Right atrium auricular region (tissue), 2 donors: Measurements from ENCODE around the gene ETFA. TPM values are rescaled to one million over a fixed set of nuclear protein-coding genes. Genes with fewer than 3 reads are reported as not detected.

Source experiments
- DNase-seq: peaks from one replicate; pipeline ENCODE4 v3.0.0-alpha.2; 2019; ENCODE audit warnings: low spot score
- H3K27ac ChIP-seq, 2 donors: fragments of 200-600 bp; sonication (generic); 1 replicate in 1 of 2; 2 replicates in 1 of 2; pipeline ENCODE4 v1.5.1; 2016 to 2019
- H3K27me3 ChIP-seq, 2 donors: fragments of 200-600 bp; sonication (generic); one replicate each; pipeline versions ENCODE4 v1.5.1 to v1.6.0; 2017 to 2019
- H3K36me3 ChIP-seq: fragments of 200-600 bp; sonication (generic); one replicate; pipeline ENCODE4 v1.5.1; 2016
- H3K4me1 ChIP-seq, 2 donors: fragments of 200-600 bp; sonication (generic); one replicate each; pipeline versions ENCODE4 v1.5.1 to v1.6.0; 2017 to 2019
- H3K4me3 ChIP-seq, 2 donors: fragments of 200-600 bp; sonication (generic); 1 replicate in 1 of 2; 2 replicates in 1 of 2; pipeline ENCODE4 v1.5.1; 2017 to 2019; ENCODE audit warnings: mild to moderate bottlenecking in 1 of 2, moderate library complexity in 1 of 2
- H3K9me3 ChIP-seq, 2 donors: fragments of 200-600 bp; sonication (generic); one replicate each; pipeline ENCODE4 v1.5.1; 2019
- total RNA-seq, 2 donors: library from RNA; depleted of rRNA; stranded (reverse); fragments of >200 nt; gene quantifications; one replicate each; pipeline ENCODE4 v1.1.0, GENCODE V29; 2016
- TF ChIP-seq, protein P1 (sequence below), 2 donors: fragments of 200-600 bp; sonication (generic); IDR thresholded peaks; one replicate each; pipeline ENCODE4 v1.5.1; 2019; ENCODE audit warnings: antibody characterized with exemption in 2 of 2

Gene ETFA
- total RNA-seq, 2 donors from 2014 or later, result 109 to 186 TPM

DNA sequence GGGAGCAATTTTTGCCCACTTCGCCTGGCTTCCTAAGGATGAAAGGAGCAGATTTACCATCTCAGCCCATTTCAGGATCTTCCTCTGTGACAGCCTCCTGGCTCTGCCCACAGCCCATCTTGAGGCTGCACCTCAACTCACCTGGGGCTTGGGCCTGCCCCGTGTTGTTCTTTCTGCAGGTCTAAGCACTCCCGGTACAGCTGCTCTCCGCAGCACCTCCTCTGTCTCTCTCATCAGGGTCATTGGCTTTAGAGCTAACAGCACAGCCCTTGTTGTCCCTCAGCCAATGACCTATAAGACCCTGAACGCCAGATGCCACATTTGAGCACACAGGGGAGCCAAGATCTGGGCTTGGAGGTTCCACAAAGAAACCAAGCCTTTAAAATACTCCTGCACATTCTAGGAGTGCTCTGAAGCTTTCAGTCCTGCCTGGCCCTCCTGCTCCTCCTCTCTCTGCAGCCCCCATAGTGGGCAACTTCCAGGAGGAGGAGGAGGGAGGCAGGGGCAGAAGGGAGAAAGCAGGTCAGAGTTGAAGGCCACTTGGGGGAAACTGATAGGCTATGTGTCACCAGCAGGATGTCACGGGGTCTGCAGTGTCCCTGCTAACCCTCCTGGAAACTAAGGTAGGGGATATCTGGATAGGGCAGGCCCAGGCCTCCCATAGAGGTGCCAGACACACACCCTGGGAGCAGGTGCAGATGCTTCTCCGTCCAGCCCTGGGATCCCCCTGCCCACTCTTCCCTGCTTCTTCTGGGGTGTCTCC, 115.6 kb downstream of the ETFA start:
- TF ChIP-seq, protein P1, sequence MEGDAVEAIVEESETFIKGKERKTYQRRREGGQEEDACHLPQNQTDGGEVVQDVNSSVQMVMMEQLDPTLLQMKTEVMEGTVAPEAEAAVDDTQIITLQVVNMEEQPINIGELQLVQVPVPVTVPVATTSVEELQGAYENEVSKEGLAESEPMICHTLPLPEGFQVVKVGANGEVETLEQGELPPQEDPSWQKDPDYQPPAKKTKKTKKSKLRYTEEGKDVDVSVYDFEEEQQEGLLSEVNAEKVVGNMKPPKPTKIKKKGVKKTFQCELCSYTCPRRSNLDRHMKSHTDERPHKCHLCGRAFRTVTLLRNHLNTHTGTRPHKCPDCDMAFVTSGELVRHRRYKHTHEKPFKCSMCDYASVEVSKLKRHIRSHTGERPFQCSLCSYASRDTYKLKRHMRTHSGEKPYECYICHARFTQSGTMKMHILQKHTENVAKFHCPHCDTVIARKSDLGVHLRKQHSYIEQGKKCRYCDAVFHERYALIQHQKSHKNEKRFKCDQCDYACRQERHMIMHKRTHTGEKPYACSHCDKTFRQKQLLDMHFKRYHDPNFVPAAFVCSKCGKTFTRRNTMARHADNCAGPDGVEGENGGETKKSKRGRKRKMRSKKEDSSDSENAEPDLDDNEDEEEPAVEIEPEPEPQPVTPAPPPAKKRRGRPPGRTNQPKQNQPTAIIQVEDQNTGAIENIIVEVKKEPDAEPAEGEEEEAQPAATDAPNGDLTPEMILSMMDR (IDR thresholded peaks at IDR 0.05), result no peak
- no peak for DNase-seq
- H3K36me3 ChIP-seq, result no peaks in the 10 kb centered on the region
- peak overlapping the region; percentile 63 to 83 for H3K27ac ChIP-seq
- no peaks in the 10 kb centered on the region for H3K9me3 ChIP-seq
- peaks cover 0 to 51% of the 10 kb centered on the region in 2 donors for H3K4me1 ChIP-seq
- no peaks in the 10 kb centered on the region for H3K27me3 ChIP-seq
- no peak overlapping the region for H3K4me3 ChIP-seq

- Histone ChIP-seq H3K9me3 (no peaks in the 10 kb centered on the region), H3K36me3 (no peaks in the 10 kb centered on the region), H3K27ac (no peak overlapping the region), H3K4me1 (peaks cover 0 to 46% of the 10 kb centered on the region in 2 donors), H3K27me3 (no peaks in the 10 kb centered on the region), H3K4me3 (no peak overlapping the region)
- TF ChIP-seq, protein P1 (IDR thresholded peaks at IDR 0.05), result no peak
- DNase-seq, result no peak
These were observed 117.3 kb downstream of the ETFA start for GRCh38 chr15:76193934-76194333.

DNA sequence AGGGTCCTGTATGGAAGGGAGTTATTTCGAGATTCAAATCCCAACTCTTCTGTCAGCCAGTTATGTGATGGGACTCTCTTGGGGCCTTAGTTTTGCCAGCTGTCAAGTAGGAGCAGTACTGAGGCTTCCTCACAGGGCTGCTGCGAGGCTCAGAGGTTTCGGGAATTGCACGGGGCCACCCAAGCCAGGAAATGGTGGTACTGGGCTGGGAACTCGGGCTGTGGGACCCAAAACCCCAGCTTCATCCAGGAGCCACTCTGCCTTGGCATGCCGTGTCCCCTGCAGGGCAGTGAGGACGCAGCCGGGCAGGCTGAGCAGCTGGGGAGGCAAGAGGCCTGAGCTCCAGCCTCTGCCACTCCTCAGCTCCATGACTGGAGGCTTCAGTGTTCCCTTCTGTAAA, 118.6 kb downstream of the ETFA start:
- Histone ChIP-seq H3K9me3 (no peaks in the 10 kb centered on the region), H3K27ac (no peak overlapping the region), H3K27me3 (no peaks in the 10 kb centered on the region), H3K4me1 (peaks cover 0 to 39% of the 10 kb centered on the region in 2 donors), H3K4me3 (no peak overlapping the region), H3K36me3 (no peaks in the 10 kb centered on the region)
- no peak for DNase-seq
- TF ChIP-seq, protein P1 (IDR thresholded peaks at IDR 0.05), result no peak

- TF ChIP-seq, protein P1 (IDR thresholded peaks at IDR 0.05), result no peak
- Histone ChIP-seq H3K4me3 (no peak overlapping the region), H3K9me3 (no peaks in the 10 kb centered on the region), H3K27ac (no peak overlapping the region), H3K36me3 (no peaks in the 10 kb centered on the region), H3K4me1 (peaks cover 0 to 28% of the 10 kb centered on the region in 2 donors), H3K27me3 (no peaks in the 10 kb centered on the region)
- DNase-seq, result no peak
These were observed 119.6 kb downstream of the ETFA start for GRCh38 chr15:76191539-76192244.

- Histone ChIP-seq H3K27me3 (no peaks in the 10 kb centered on the region), H3K27ac (no peak overlapping the region), H3K4me1 (peaks cover 0 to 21% of the 10 kb centered on the region in 2 donors), H3K9me3 (no peaks in the 10 kb centered on the region), H3K4me3 (no peak overlapping the region), H3K36me3 (no peaks in the 10 kb centered on the region)
- DNase-seq, result peak; percentile 82
- TF ChIP-seq, protein P1 (IDR thresholded peaks at IDR 0.05), result peak; percentile 66 to 92
These were observed 120.3 kb downstream of the ETFA start for GRCh38 chr15:76190751-76191538.
